ENCODE results near the gene SLC10A7. TPM values are rescaled to one million over a fixed set of nuclear protein-coding genes. Genes with fewer than 3 reads are reported as not detected.

SLC10A7 gene
- total RNA-seq, 2 donors from 2014 or later: 4.0 to 5.2 TPM

Small RNA genes lying within 50 kb of the gene (microRNA-seq; reads per million reads assigned to microRNA genes)
- 0 reads per million in 2 donors for gene MIR7849 (ENCODE audit: borderline number of aligned reads in 2 of 2, borderline replicate concordance in 1 of 2)

Other genes starting within 250 kb of the SLC10A7 start
- gene POU4F2, start 117.0 kb upstream of the SLC10A7 start, total RNA-seq: not detected

All from right atrium auricular region (tissue), 2 donors.